Measurements from ENCODE around the gene CDX4. TPM values are rescaled to one million over a fixed set of nuclear protein-coding genes. Genes with fewer than 3 reads are reported as not detected.
"Not testable (repeated sequence)": the region's sequence is repeated elsewhere in the genome, so short reads cannot be mapped to it uniquely, and the experiment has no call there.

CDX4 gene
- total RNA-seq, 2 donors from 2014 or later: 0.18 TPM; not detected in 1

DNA sequence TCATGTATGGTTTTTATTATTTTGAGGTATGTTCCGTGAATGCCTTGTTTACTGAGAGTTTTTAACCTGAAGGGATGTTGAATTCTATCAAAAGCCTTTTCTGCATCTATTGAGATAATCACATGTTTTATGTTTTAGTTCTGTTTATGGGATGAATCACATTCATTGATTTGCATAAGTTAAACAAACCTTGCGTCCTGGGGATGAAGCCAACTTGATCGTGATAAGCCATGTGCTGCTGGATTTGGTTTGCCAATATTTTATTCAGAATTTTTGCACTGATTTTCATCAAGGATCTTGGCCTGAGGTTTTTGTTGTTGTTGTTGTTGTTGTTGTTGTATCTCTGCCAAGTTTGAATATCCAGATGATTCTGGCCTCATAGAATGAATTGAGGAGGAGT is 43.8 kb downstream of the CDX4 start:
- no peaks in the 10 kb centered on the region for H3K36me3 ChIP-seq (ENCODE audit: control insufficient read depth, insufficient read depth, low read length)
- H3K9ac ChIP-seq (ENCODE audit: extremely low read depth, low read length, poor library complexity, severe bottlenecking): no peak overlapping the region
- no peaks in the 10 kb centered on the region for H3K36me3 Mint-ChIP-seq (ENCODE audit: low read depth)
- H3K27me3 Mint-ChIP-seq (ENCODE audit: insufficient read depth): peaks cover 2% of the 10 kb centered on the region
- no peaks in the 10 kb centered on the region for H3K27me3 ChIP-seq (ENCODE audit: control insufficient read depth, insufficient read depth, low read length, poor library complexity, severe bottlenecking)
- no peak overlapping the region for H3K4me3 ChIP-seq (ENCODE audit: low read length)
- H3K4me3 Mint-ChIP-seq: no peak overlapping the region
- H3K9me3 ChIP-seq (ENCODE audit: control insufficient read depth, low read length): no peaks in the 10 kb centered on the region
- TF ChIP-seq, protein P1, sequence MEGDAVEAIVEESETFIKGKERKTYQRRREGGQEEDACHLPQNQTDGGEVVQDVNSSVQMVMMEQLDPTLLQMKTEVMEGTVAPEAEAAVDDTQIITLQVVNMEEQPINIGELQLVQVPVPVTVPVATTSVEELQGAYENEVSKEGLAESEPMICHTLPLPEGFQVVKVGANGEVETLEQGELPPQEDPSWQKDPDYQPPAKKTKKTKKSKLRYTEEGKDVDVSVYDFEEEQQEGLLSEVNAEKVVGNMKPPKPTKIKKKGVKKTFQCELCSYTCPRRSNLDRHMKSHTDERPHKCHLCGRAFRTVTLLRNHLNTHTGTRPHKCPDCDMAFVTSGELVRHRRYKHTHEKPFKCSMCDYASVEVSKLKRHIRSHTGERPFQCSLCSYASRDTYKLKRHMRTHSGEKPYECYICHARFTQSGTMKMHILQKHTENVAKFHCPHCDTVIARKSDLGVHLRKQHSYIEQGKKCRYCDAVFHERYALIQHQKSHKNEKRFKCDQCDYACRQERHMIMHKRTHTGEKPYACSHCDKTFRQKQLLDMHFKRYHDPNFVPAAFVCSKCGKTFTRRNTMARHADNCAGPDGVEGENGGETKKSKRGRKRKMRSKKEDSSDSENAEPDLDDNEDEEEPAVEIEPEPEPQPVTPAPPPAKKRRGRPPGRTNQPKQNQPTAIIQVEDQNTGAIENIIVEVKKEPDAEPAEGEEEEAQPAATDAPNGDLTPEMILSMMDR (conservative IDR thresholded peaks at IDR 0.05): no peak
- H3K9me3 Mint-ChIP-seq: peaks cover 9% of the 10 kb centered on the region
- no peaks in the 10 kb centered on the region for H3K4me1 ChIP-seq (ENCODE audit: control insufficient read depth, insufficient read depth, low read length)
- H3K27ac ChIP-seq (ENCODE audit: low read depth, low read length): no peak overlapping the region
- no peaks in the 10 kb centered on the region for H3K4me1 Mint-ChIP-seq
- no peak for DNase-seq
- H3K27ac Mint-ChIP-seq: no peak overlapping the region
- 80 to 91% methylated on average over 1 to 3 of the region's 3 CpGs for WGBS, 2 experiments (ENCODE audit: insufficient coverage in 1 of 2, insufficient read length in 1 of 2)

DNA sequence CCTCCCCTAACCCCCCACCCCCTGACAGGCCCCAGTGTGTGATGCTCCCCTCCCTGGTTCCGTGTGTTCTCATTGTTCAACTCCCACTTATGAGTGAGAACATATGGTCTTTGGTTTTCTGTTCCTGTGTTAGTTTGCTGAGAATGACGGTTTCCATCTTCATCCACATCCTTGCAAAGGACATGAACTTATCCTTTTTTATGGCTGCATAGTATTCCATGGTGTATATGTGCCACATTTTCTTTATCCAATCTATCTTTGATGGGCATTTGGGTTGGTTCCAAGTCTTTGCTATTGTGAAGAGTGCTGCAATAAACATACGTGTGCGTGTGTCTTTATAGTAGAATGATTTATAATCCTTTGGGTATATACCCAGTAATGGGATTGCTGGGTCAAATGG is 45.3 kb downstream of the CDX4 start:
- H3K9me3 Mint-ChIP-seq; H3K4me3 Mint-ChIP-seq; H3K9ac ChIP-seq (ENCODE audit: extremely low read depth, low read length, poor library complexity, severe bottlenecking); H3K27ac ChIP-seq (ENCODE audit: low read depth, low read length); DNase-seq; H3K4me1 ChIP-seq (ENCODE audit: control insufficient read depth, insufficient read depth, low read length); H3K9me3 ChIP-seq (ENCODE audit: control insufficient read depth, low read length); H3K27me3 Mint-ChIP-seq (ENCODE audit: insufficient read depth); H3K4me1 Mint-ChIP-seq; H3K27me3 ChIP-seq (ENCODE audit: control insufficient read depth, insufficient read depth, low read length, poor library complexity, severe bottlenecking); H3K36me3 Mint-ChIP-seq (ENCODE audit: low read depth); H3K27ac Mint-ChIP-seq; H3K4me3 ChIP-seq (ENCODE audit: low read length); H3K36me3 ChIP-seq (ENCODE audit: control insufficient read depth, insufficient read depth, low read length): not testable (repeated sequence)
- WGBS, 2 experiments (ENCODE audit: insufficient coverage in 1 of 2, insufficient read length in 1 of 2): no CpG with 5 or more reads among the region's 4 CpGs

Other genes with a start within 250 kb of the CDX4 start
- gene NAP1L2, start 232.2 kb upstream of the CDX4 start, total RNA-seq: 1 to 10 TPM; 5.7 to 6.9 TPM
- 1 to 10 TPM; 6.1 to 7.4 TPM for gene CHIC1, start 116.1 kb downstream of the CDX4 start, total RNA-seq

All from endodermal cell (in vitro differentiated cells).